HL-60 (cell line): ENCODE results near the gene RNF103.
A peak's percentile ranks its signal among the peaks of the same experiment; 100 is the strongest.

Experiments used
- DNase-seq, 2 experiments: peaks; one replicate each; pipeline ENCODE4 v3.0.0-alpha.2; 2010 to 2020; ENCODE audit warnings: low read depth in 1 of 2, low spot score in 1 of 2
- H3K27ac ChIP-seq: fragments of 250-450 bp; sonication (Bioruptor Pico); replicated peaks from 2 replicates; pipeline ENCODE4 v1.5.1; 2020; ENCODE audit warnings: mild to moderate bottlenecking, moderate library complexity
- H3K27me3 ChIP-seq: fragments of 250-450 bp; sonication (Bioruptor Pico); 2 replicates; pipeline ENCODE4 v1.5.1; 2021; ENCODE audit warnings: mild to moderate bottlenecking, moderate library complexity; ENCODE audit not compliant: insufficient read depth, poor library complexity, severe bottlenecking
- H3K4me3 ChIP-seq: replicated peaks from 2 replicates; pipeline ENCODE4 v1.5.1; 2011; ENCODE audit warnings: mild to moderate bottlenecking, control low read depth, low read length; ENCODE audit not compliant: insufficient read depth
- GABPA ChIP-seq: IDR thresholded peaks from 2 replicates; pipeline ENCODE4 v1.6.1; 2012; ENCODE audit warnings: low read depth
- POLR2AphosphoS5 ChIP-seq: IDR thresholded peaks from 2 replicates; pipeline ENCODE4 v1.6.1; 2012; ENCODE audit warnings: low read depth
- SPI1 ChIP-seq: IDR thresholded peaks from 2 replicates; pipeline ENCODE4 v1.6.1; 2012; ENCODE audit warnings: low read depth, mild to moderate bottlenecking, borderline replicate concordance
- TF ChIP-seq, protein P1 (sequence below): IDR thresholded peaks from one replicate; pipeline ENCODE4 v1.5.1; 2011; ENCODE audit warnings: low read length, control low read depth, inconsistent platforms; ENCODE audit not compliant: insufficient read depth
- TF ChIP-seq, protein P2 (sequence below): IDR thresholded peaks from 2 replicates; pipeline ENCODE4 v1.6.1; 2012; ENCODE audit warnings: low read depth; ENCODE audit not compliant: insufficient replicate concordance

RNF103 gene

DNA sequence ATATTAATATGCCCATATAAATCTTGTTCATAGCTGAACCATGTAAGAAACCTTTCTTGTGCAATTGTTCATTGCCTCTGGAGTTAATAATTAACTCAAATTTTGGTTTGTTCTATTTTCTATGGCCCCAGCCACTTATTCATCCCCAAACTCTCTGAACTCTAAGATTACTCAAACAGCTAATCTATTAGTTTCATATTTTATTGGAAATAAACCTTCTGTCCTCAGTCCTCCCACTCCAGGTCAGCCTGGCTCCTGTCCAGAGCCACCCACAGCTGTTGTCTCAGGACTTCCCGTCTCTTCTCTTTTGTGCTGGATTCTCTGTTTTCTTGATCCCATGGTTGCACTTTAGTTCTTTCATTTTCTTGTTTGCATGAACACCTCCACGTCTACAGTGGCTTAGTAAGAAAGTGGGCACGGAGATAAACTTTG is 4.4 kb upstream of the RNF103 start:
- no peak overlapping the region for H3K4me3 ChIP-seq
- H3K27me3 ChIP-seq: no peaks in the 10 kb centered on the region
- DNase-seq: no peak
- TF ChIP-seq, protein P1, sequence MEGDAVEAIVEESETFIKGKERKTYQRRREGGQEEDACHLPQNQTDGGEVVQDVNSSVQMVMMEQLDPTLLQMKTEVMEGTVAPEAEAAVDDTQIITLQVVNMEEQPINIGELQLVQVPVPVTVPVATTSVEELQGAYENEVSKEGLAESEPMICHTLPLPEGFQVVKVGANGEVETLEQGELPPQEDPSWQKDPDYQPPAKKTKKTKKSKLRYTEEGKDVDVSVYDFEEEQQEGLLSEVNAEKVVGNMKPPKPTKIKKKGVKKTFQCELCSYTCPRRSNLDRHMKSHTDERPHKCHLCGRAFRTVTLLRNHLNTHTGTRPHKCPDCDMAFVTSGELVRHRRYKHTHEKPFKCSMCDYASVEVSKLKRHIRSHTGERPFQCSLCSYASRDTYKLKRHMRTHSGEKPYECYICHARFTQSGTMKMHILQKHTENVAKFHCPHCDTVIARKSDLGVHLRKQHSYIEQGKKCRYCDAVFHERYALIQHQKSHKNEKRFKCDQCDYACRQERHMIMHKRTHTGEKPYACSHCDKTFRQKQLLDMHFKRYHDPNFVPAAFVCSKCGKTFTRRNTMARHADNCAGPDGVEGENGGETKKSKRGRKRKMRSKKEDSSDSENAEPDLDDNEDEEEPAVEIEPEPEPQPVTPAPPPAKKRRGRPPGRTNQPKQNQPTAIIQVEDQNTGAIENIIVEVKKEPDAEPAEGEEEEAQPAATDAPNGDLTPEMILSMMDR: no peak
- no peak for TF ChIP-seq SPI1
- TF ChIP-seq, protein P2, sequence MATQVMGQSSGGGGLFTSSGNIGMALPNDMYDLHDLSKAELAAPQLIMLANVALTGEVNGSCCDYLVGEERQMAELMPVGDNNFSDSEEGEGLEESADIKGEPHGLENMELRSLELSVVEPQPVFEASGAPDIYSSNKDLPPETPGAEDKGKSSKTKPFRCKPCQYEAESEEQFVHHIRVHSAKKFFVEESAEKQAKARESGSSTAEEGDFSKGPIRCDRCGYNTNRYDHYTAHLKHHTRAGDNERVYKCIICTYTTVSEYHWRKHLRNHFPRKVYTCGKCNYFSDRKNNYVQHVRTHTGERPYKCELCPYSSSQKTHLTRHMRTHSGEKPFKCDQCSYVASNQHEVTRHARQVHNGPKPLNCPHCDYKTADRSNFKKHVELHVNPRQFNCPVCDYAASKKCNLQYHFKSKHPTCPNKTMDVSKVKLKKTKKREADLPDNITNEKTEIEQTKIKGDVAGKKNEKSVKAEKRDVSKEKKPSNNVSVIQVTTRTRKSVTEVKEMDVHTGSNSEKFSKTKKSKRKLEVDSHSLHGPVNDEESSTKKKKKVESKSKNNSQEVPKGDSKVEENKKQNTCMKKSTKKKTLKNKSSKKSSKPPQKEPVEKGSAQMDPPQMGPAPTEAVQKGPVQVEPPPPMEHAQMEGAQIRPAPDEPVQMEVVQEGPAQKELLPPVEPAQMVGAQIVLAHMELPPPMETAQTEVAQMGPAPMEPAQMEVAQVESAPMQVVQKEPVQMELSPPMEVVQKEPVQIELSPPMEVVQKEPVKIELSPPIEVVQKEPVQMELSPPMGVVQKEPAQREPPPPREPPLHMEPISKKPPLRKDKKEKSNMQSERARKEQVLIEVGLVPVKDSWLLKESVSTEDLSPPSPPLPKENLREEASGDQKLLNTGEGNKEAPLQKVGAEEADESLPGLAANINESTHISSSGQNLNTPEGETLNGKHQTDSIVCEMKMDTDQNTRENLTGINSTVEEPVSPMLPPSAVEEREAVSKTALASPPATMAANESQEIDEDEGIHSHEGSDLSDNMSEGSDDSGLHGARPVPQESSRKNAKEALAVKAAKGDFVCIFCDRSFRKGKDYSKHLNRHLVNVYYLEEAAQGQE: no peak
- no peak for TF ChIP-seq POLR2AphosphoS5
- TF ChIP-seq GABPA: no peak
- H3K27ac ChIP-seq: no peak overlapping the region

DNA sequence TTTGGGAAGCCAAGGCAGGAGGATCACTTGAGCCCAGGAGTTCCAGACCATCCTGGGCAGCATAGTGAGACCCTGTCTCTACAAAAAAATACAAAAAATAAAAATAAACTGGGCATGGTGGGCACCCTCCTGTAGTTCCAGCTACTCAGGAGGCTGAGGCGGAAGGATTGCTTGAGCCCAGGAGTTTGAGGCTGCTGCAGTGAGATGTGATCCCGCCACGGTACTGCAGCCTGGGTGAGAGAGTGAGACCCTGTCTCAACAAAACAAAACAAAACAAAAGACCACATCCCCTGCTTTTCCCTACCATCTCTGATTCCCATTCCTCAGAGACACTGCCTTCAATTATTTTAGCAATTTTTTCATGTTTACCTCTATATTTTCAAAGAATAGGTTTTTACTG is 3.9 kb upstream of the RNF103 start:
- DNase-seq: no peak
- no peak overlapping the region for H3K4me3 ChIP-seq
- TF ChIP-seq, protein P2: no peak
- no peaks in the 10 kb centered on the region for H3K27me3 ChIP-seq
- H3K27ac ChIP-seq: no peak overlapping the region

DNA sequence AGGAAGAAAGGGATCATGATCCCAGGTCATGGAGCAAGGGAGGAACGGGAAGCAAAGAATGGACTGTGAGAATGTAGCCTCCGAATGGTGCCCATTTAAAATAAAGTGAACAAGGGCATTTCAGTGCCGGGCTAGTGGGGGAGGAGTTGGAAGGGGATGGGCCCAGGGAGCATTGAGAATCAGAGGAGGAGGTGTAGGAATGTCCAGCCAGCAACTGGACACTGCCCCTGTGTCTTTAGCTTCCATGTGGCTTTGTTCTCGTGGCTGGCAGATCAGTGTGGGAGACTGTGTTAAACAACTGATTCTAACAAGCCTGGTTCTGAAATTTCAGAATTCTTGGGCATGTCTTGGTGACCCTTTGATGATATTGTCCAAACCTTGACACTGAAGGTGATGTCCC is 1.4 kb upstream of the RNF103 start:
- no peak overlapping the region for H3K4me3 ChIP-seq
- TF ChIP-seq, protein P1: no peak
- no peak for TF ChIP-seq POLR2AphosphoS5

DNA sequence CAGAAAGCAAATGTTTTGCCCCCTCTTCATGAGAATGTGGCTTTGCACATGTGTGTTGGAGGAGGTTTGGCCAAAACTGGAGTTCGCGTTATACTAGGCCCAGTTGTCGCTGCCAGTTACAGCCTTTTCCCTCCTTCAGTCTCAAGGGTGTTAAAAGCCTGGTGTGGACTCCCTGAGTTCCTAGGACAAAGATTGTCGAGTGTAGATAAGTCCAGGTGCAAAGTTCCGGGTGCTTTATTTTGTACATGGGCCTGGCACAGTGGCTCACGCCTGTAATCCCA is 542 bp upstream of the RNF103 start:
- H3K27ac ChIP-seq: peak overlapping the region; percentile 90
- no peak for TF ChIP-seq POLR2AphosphoS5
- TF ChIP-seq, protein P2: no peak
- no peak for TF ChIP-seq SPI1
- TF ChIP-seq, protein P1: no peak
- no peak for TF ChIP-seq GABPA
- H3K4me3 ChIP-seq: peak overlapping the region; percentile 74; the same call in 1 of the 2 replicates
- no peaks in the 10 kb centered on the region for H3K27me3 ChIP-seq
- no peak for DNase-seq

More for the DNA sequence above, 1.4 kb upstream of the RNF103 start:
- H3K27ac ChIP-seq: no peak overlapping the region
- no peaks in the 10 kb centered on the region for H3K27me3 ChIP-seq
- no peak for DNase-seq
